ENCODE results near the gene PPP1R14D. TPM values are rescaled to one million over a fixed set of nuclear protein-coding genes. Genes with fewer than 3 reads are reported as not detected.

PPP1R14D gene
- total and polyA plus RNA-seq, 3 experiments from 2014 or later, result not detected

DNA sequence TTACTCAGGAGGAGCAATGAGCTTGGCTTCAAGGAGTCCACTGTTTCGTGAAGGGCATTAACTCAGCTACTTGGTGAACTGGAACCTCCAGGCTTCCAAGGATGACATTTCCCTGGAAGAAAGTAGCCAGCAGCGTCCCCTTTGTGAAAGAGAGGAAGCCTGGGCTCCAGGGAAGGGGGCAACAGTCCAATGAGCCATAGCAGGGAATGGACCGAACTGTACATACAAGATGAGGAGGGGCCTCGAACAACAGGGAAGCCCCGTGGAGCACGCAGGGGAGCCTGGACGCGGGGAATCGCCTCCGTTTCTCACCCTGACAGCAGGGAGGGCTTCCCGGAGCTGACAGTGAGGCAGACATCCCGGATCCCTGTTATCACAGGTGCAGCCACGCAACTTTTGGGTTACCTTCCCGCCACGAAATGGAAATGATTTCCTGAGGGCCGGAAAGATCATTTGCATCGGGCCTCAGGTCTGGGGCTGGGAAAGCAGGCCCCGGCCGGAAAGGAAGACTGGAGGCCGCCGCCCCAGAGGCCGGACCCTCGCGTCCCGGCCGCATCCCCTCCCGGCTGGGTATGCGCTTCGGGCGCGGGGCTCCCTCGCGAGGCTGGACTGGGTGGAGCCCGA is 14.9 kb upstream of the PPP1R14D start:
- no peaks in the 10 kb centered on the region for H3K9me3 Mint-ChIP-seq
- Histone ChIP-seq H3K9me3 (ENCODE audit: low read length) (no peaks in the 10 kb centered on the region), H3K36me3 (ENCODE audit: insufficient read depth, low read length) (no peaks in the 10 kb centered on the region), H3K4me3 (ENCODE audit: low read length) (no peak overlapping the region), H3K4me1 (ENCODE audit: insufficient read depth, low read length) (peaks cover 17% of the 10 kb centered on the region), H3K27ac (ENCODE audit: low read depth, low read length) (no peak overlapping the region), H3K27me3 (ENCODE audit: insufficient read depth, low read length, poor library complexity, severe bottlenecking) (no peaks in the 10 kb centered on the region)
- DNase-seq, result no peak
- peaks cover 0 to 3% (median 0%) of the 10 kb centered on the region in 3 donors for H3K36me3 Mint-ChIP-seq
- peak overlapping the region; percentile 78 to 90 (median 81) for H3K4me3 Mint-ChIP-seq
- H3K27me3 Mint-ChIP-seq, result peaks cover 10 to 14% of the 10 kb centered on the region in 2 donors
- H3K4me1 Mint-ChIP-seq, result peaks cover 5 to 26% (median 11%) of the 10 kb centered on the region in 3 donors
- peak overlapping the region in 1 of 8 donors; percentile 66 for H3K27ac Mint-ChIP-seq
- ChIA-PET CTCF (interaction anchor here (1.0 to 8.2 kb wide), 4 partner anchors 15 to 50 kb away, joined by 3 to 64 read pairs (median 5); no protein-coding TSS in a partner anchor), POLR2A (no interaction called here)

DNA sequence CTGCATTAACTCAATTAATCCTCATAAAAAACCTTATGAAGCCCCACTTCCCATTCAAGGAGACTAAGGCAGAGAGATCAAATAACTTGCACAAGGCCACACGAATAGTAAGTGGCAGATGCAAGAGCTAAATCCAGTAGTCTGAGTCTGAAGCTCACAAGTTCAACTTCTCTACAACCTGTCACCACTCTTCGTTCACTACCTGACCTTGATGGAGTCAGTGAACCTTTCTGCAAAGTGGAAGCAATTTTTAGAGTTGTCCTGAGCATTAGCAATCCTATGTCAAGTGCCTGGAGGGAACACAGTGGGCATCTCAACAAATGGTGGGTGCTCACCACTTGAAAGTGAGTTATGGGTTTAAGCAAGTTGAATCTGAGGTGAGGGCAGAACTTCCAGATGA is 13.2 kb upstream of the PPP1R14D start:
- CTCF ChIA-PET, result no interaction called here
- POLR2A ChIA-PET, result no interaction called here

DNA sequence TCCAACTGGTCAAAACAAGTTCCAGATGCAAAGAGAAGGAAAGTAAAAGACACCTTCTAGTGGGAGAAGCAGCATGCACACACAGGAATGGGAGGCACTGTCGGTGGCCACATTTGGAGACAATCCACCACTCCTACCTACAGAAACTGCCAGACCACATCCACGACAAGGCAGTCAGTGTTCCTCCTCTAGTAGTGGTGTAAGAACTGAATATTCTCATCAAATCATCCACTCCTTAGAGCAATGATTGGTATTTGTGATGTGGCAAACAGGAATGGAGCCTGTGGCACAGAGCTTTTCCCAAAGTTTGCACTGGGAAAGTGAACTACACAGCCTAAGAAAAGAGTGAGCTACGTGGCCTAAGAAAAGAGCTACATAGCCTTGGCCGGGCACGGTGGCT is 10.2 kb upstream of the PPP1R14D start:
- ChIA-PET POLR2A (no interaction called here), CTCF (interaction anchor here (1.7 kb wide), 1 partner anchor 20 kb away, joined by 7 read pairs; no protein-coding TSS in a partner anchor)
- Histone ChIP-seq H3K4me3 (ENCODE audit: low read length) (no peak overlapping the region), H3K27me3 (ENCODE audit: insufficient read depth, low read length, poor library complexity, severe bottlenecking) (no peaks in the 10 kb centered on the region), H3K9me3 (ENCODE audit: low read length) (no peaks in the 10 kb centered on the region), H3K36me3 (ENCODE audit: insufficient read depth, low read length) (no peaks in the 10 kb centered on the region), H3K4me1 (ENCODE audit: insufficient read depth, low read length) (no peaks in the 10 kb centered on the region), H3K27ac (ENCODE audit: low read depth, low read length) (no peak overlapping the region)
- Mint-ChIP-seq H3K36me3 (no peaks in the 10 kb centered on the region), H3K4me1 (peaks cover 0 to 5% (median 4%) of the 10 kb centered on the region in 3 donors), H3K9me3 (no peaks in the 10 kb centered on the region), H3K27me3 (peaks cover 7 to 11% of the 10 kb centered on the region in 2 donors), H3K27ac (no peak overlapping the region), H3K4me3 (no peak overlapping the region)
- DNase-seq, result no peak

More for the DNA sequence above, 13.2 kb upstream of the PPP1R14D start:
- Mint-ChIP-seq H3K9me3 (no peaks in the 10 kb centered on the region), H3K27ac (no peak overlapping the region), H3K36me3 (peaks cover 0 to 3% (median 0%) of the 10 kb centered on the region in 3 donors), H3K4me1 (peaks cover 5 to 16% (median 7%) of the 10 kb centered on the region in 3 donors), H3K4me3 (peak overlapping the region in 2 of 7 donors; percentile 63 to 77), H3K27me3 (peaks cover 7 to 14% of the 10 kb centered on the region in 2 donors)
- H3K27me3 ChIP-seq (ENCODE audit: insufficient read depth, low read length, poor library complexity, severe bottlenecking), result no peaks in the 10 kb centered on the region
- H3K4me1 ChIP-seq (ENCODE audit: insufficient read depth, low read length), result peaks cover 11% of the 10 kb centered on the region
- H3K36me3 ChIP-seq (ENCODE audit: insufficient read depth, low read length), result no peaks in the 10 kb centered on the region
- no peak for DNase-seq
- H3K27ac ChIP-seq (ENCODE audit: low read depth, low read length), result no peak overlapping the region
- H3K9me3 ChIP-seq (ENCODE audit: low read length), result no peaks in the 10 kb centered on the region
- H3K4me3 ChIP-seq (ENCODE audit: low read length), result no peak overlapping the region

DNA sequence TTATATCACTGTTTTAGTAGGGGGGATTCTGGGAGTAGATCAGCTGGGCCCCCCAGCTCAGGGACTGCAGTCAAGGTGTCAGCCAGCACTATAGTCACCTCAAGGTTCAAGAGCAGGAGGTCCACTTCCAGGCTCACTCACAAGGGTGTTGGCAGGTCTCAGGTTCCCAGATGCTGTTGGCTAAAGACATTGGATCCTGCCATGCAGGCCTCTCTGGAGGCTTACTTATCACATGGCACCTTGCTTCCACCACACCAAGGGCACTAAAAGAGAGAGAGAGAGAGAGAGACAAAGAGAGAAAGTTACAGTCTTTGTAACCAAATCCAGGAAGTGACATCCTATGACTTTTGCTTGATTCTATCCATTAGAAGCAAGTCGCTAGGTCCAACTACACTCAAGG is 7.5 kb upstream of the PPP1R14D start:
- no peak overlapping the region for H3K4me3 Mint-ChIP-seq
- no peak for DNase-seq
- CTCF ChIA-PET, result interaction anchor here (1.4 kb wide), 1 partner anchor 21 kb away, joined by 4 read pairs; no protein-coding TSS in a partner anchor
- H3K9me3 Mint-ChIP-seq, result no peaks in the 10 kb centered on the region
- Histone ChIP-seq H3K4me3 (ENCODE audit: low read length) (no peak overlapping the region), H3K36me3 (ENCODE audit: insufficient read depth, low read length) (no peaks in the 10 kb centered on the region), H3K4me1 (ENCODE audit: insufficient read depth, low read length) (no peaks in the 10 kb centered on the region), H3K27me3 (ENCODE audit: insufficient read depth, low read length, poor library complexity, severe bottlenecking) (no peaks in the 10 kb centered on the region), H3K27ac (ENCODE audit: low read depth, low read length) (no peak overlapping the region), H3K9me3 (ENCODE audit: low read length) (no peaks in the 10 kb centered on the region)
- H3K27ac Mint-ChIP-seq, result peak overlapping the region in 1 of 8 donors; percentile 63
- POLR2A ChIA-PET, result no interaction called here
- no peaks in the 10 kb centered on the region for H3K4me1 Mint-ChIP-seq
- no peaks in the 10 kb centered on the region for H3K27me3 Mint-ChIP-seq
- no peaks in the 10 kb centered on the region for H3K36me3 Mint-ChIP-seq

DNA sequence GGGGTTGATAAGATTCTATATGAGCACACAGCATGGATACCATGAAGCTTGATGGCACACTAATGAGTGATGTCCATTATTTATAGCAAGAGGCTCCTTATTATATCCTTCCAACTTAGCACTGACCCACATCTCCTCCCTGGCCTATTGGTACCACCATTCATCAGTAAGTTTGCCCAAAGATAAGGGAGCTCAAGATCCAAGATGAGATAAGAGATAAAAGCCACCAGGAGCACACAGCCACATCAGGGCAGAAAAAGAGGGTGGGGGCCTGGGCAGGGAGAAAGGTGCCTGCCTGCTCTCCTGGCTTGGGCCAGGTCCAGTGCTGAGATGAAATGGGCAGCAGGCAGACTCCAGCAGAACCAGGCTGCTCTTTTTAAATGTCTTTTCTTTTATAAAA is 4.4 kb upstream of the PPP1R14D start:
- no peaks in the 10 kb centered on the region for H3K36me3 ChIP-seq (ENCODE audit: insufficient read depth, low read length)
- CTCF ChIA-PET, result no interaction called here
- Mint-ChIP-seq H3K4me3 (no peak overlapping the region), H3K27ac (no peak overlapping the region), H3K36me3 (no peaks in the 10 kb centered on the region), H3K4me1 (no peaks in the 10 kb centered on the region), H3K9me3 (no peaks in the 10 kb centered on the region), H3K27me3 (peaks cover 0 to 4% of the 10 kb centered on the region in 2 donors)
- H3K27ac ChIP-seq (ENCODE audit: low read depth, low read length), result no peak overlapping the region
- H3K9me3 ChIP-seq (ENCODE audit: low read length), result no peaks in the 10 kb centered on the region
- POLR2A ChIA-PET, result interaction anchor here (0.6 kb wide), 1 partner anchor 11 kb away, joined by 3 read pairs; no protein-coding TSS in a partner anchor
- H3K4me1 ChIP-seq (ENCODE audit: insufficient read depth, low read length), result no peaks in the 10 kb centered on the region
- DNase-seq, result no peak
- no peak overlapping the region for H3K4me3 ChIP-seq (ENCODE audit: low read length)
- no peaks in the 10 kb centered on the region for H3K27me3 ChIP-seq (ENCODE audit: insufficient read depth, low read length, poor library complexity, severe bottlenecking)

DNA sequence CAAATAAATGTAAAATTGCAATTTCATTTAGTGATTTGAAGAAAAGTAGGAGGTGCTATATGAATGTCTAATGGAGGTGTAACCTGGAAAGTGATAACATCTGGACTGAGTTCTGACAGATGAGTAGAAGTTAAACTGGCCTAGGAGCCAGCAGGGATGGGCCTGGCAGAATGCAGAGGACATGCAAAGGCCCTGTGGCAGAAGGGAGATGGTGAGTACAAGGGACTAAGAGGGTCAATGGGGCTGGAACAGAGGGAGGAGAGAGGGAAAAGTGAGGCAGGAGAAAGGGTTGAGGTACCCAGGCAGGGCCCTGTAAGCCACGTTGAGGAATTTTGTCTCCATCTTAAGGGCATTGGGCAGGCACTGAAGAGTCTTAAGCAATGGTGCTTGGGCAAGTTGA is 3.4 kb upstream of the PPP1R14D start:
- Mint-ChIP-seq H3K36me3 (no peaks in the 10 kb centered on the region), H3K4me3 (no peak overlapping the region), H3K27ac (no peak overlapping the region), H3K27me3 (peaks cover 0 to 4% of the 10 kb centered on the region in 2 donors), H3K4me1 (no peaks in the 10 kb centered on the region), H3K9me3 (no peaks in the 10 kb centered on the region)
- Histone ChIP-seq H3K27me3 (ENCODE audit: insufficient read depth, low read length, poor library complexity, severe bottlenecking) (no peaks in the 10 kb centered on the region), H3K4me3 (ENCODE audit: low read length) (no peak overlapping the region), H3K36me3 (ENCODE audit: insufficient read depth, low read length) (no peaks in the 10 kb centered on the region), H3K9me3 (ENCODE audit: low read length) (no peaks in the 10 kb centered on the region), H3K27ac (ENCODE audit: low read depth, low read length) (no peak overlapping the region), H3K4me1 (ENCODE audit: insufficient read depth, low read length) (no peaks in the 10 kb centered on the region)
- ChIA-PET CTCF (no interaction called here), POLR2A (no interaction called here)
- no peak for DNase-seq

DNA sequence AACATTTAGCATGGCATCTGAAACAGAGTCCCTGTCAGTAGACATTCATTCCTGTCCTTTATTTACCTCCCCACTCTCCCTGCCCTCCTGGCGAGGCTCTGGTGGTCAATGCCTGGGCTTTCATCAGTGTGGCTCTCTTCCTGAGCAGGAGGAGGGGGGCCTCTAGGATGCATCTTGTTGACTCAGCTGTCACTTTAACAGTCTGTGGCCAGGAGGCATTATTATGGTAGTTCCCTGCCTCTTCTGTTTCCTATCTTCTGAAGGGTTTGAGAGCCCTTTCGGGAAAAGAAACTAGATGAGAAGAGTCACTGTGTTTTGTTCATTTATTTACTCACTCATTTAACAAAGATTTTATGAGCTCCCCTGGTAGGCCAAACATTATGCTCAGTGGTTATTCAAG is 2.4 kb upstream of the PPP1R14D start:
- Histone ChIP-seq H3K4me3 (ENCODE audit: low read length) (no peak overlapping the region), H3K27me3 (ENCODE audit: insufficient read depth, low read length, poor library complexity, severe bottlenecking) (no peaks in the 10 kb centered on the region), H3K27ac (ENCODE audit: low read depth, low read length) (no peak overlapping the region), H3K36me3 (ENCODE audit: insufficient read depth, low read length) (no peaks in the 10 kb centered on the region), H3K4me1 (ENCODE audit: insufficient read depth, low read length) (no peaks in the 10 kb centered on the region), H3K9me3 (ENCODE audit: low read length) (no peaks in the 10 kb centered on the region)
- H3K4me3 Mint-ChIP-seq, result no peak overlapping the region
- no peak overlapping the region for H3K27ac Mint-ChIP-seq
- H3K36me3 Mint-ChIP-seq, result no peaks in the 10 kb centered on the region
- POLR2A ChIA-PET, result no interaction called here
- no peaks in the 10 kb centered on the region for H3K9me3 Mint-ChIP-seq
- CTCF ChIA-PET, result no interaction called here
- no peaks in the 10 kb centered on the region for H3K4me1 Mint-ChIP-seq
- peaks cover 0 to 4% of the 10 kb centered on the region in 2 donors for H3K27me3 Mint-ChIP-seq
- DNase-seq, result no peak

DNA sequence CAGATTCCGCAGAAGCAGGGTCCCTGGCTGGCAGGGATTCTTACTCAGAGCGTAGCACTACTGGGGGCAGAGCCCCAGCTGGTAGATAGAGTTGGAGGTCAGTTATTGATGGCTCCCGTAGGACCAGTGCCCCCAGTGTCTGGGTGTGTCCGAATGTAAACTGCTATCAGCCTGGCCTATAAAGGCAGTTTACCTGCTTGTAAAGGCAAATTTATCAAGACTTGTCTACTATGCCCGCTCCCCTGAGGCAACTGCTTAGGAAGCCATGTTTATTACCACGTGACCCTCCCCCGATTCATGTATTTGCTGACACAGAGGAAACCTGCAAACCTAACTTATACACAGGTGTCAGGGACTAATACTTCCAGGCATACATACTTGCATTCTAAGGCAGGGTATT is 607 bp upstream of the PPP1R14D start:
- Mint-ChIP-seq H3K4me1 (no peaks in the 10 kb centered on the region), H3K27ac (peak overlapping the region in 1 of 8 donors; percentile 92), H3K36me3 (no peaks in the 10 kb centered on the region), H3K27me3 (peaks cover 0 to 8% of the 10 kb centered on the region in 2 donors), H3K4me3 (no peak overlapping the region), H3K9me3 (no peaks in the 10 kb centered on the region)
- Histone ChIP-seq H3K4me3 (ENCODE audit: low read length) (no peak overlapping the region), H3K27me3 (ENCODE audit: insufficient read depth, low read length, poor library complexity, severe bottlenecking) (no peaks in the 10 kb centered on the region), H3K36me3 (ENCODE audit: insufficient read depth, low read length) (no peaks in the 10 kb centered on the region), H3K27ac (ENCODE audit: low read depth, low read length) (no peak overlapping the region), H3K9me3 (ENCODE audit: low read length) (no peaks in the 10 kb centered on the region), H3K4me1 (ENCODE audit: insufficient read depth, low read length) (no peaks in the 10 kb centered on the region)
- ChIA-PET POLR2A (interaction anchor here (0.5 kb wide), 1 partner anchor 23 kb away, joined by 7 read pairs; no protein-coding TSS in a partner anchor), CTCF (no interaction called here)
- no peak for DNase-seq
